ENCODE results near the gene CFAP46. TPM values are rescaled to one million over a fixed set of nuclear protein-coding genes. Genes with fewer than 3 reads are reported as not detected.
"Not testable (repeated sequence)": the region's sequence is repeated elsewhere in the genome, so short reads cannot be mapped to it uniquely, and the experiment has no call there.

Gene CFAP46
- total and polyA plus RNA-seq, 10 of the 15 experiments (the other 5 are each of a cell fraction or from before 2014, with no cell fraction given) = 0.01 to 0.18 (median 0.03) TPM; not detected in 7

DNA sequence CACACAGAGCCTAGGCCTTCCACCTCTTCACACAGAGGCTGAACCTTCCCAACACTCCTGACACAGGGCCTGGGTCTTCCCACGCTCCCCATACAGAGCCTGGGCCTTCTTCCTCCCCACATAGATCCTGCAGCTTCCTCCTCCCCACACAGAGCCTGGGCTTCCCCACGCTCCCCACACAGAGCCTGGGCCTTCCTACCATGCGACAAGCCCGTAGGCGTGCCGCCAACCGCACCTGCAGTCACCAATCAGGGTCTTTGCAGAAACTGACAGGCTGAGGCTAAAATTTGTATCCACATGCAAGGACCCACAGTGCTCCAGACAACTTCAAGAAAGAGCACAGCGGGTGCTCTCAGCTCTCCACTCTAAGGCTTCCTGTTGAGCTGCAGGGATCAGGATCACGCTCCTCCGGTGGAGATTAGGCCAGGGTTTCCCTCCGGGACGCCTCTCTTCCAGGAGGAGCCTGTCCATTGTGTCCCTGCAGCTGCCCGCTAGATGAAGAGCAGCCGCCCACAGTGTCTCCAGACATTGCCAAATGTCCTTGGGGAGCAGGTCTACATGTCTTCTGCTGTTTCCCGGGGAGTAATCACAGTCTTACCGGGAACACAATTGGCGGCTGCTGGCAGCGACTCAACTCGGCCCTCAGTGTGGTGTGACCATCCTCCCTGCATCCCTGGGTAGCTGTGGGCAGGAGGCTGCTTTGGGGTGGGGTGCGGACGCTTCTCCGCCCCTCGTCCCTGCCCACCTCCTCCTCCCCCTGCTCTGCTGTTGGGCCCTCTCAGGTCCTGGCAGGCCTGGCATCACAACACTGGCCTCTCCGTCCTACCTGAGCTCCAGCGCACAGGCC lies 9.7 kb downstream of the CFAP46 start:
- Histone ChIP-seq H3K4me2 (ENCODE audit: control insufficient read depth, insufficient read depth) (no peak overlapping the region), H4K20me1 (ENCODE audit: control insufficient read depth, insufficient read depth) (no peaks in the 10 kb centered on the region), H3K27me3 (replicated peaks in 1 of 2; ENCODE audit: control insufficient read depth in 2 of 2, insufficient read depth in 2 of 2, low read length in 1 of 2) (no peaks in the 10 kb centered on the region), H3K9me3 (replicated peaks; ENCODE audit: control insufficient read depth, insufficient read depth, low read length) (no peaks in the 10 kb centered on the region; the same call in 2 of the 3 replicates), H3K9ac (ENCODE audit: control insufficient read depth, insufficient read depth, low read length) (no peak overlapping the region), H3K27ac (ENCODE audit: control insufficient read depth, insufficient read depth) (no peak overlapping the region), H3K4me1 (ENCODE audit: control insufficient read depth, insufficient read depth, low read length) (peaks cover 3% of the 10 kb centered on the region; the same call in 1 of the 2 replicates), H3K79me2 (ENCODE audit: control insufficient read depth, insufficient read depth, low read length) (no peaks in the 10 kb centered on the region), H3K4me3 (no peak overlapping the region), H3K36me3 (ENCODE audit: control insufficient read depth in 2 of 2, insufficient read depth in 2 of 2, low read length in 1 of 2) (no peaks in the 10 kb centered on the region), H2AFZ (ENCODE audit: control insufficient read depth, low read depth, low read length) (no peak overlapping the region)
- ChIA-PET POLR2A (no interaction called here), CTCF (no interaction called here), SMC1A (ENCODE audit: uncharacterized antibody, unreplicated experiment) (no interaction called here), RAD21 (ENCODE audit: unreplicated experiment) (no interaction called here)
- FAIRE-seq = no peak
- 50% methylated on average over 21 of the region's 25 CpGs for WGBS (ENCODE audit: insufficient coverage, insufficient replicate concordance, low lambda C conversion rate, missing lambda C conversion rate)
- DNase-seq (ENCODE audit: low read depth, low spot score) = no peak
- ATAC-seq = peak; percentile 34; the same call in 1 of the 3 replicates
- intact Hi-C loops (cut with micrococcal nuclease; ENCODE audit: unreplicated experiment) = no loop called here
- TF ChIP-seq RBBP5 (conservative IDR thresholded peaks at IDR 0.05) (no peak), NRF1 (conservative IDR thresholded peaks at IDR 0.05; ENCODE audit: low read depth, low read length) (no peak), RUNX3 (IDR thresholded peaks at IDR 0.05; ENCODE audit: low read length) (peak; percentile 44)
- BruUV-seq (replicated peaks) = no TSS peak
- in situ Hi-C loops (cut with MboI) = no loop called here

GRCh38 chr10:132931258-132932250 lies 10.8 kb downstream of the CFAP46 start:
- BruUV-seq (replicated peaks); H3K4me1 ChIP-seq (ENCODE audit: control insufficient read depth, insufficient read depth, low read length); SMC1A ChIA-PET (ENCODE audit: uncharacterized antibody, unreplicated experiment); H3K27me3 ChIP-seq (replicated peaks in 1 of 2; ENCODE audit: control insufficient read depth in 2 of 2, insufficient read depth in 2 of 2, low read length in 1 of 2); H3K9ac ChIP-seq (ENCODE audit: control insufficient read depth, insufficient read depth, low read length); H3K79me2 ChIP-seq (ENCODE audit: control insufficient read depth, insufficient read depth, low read length); intact Hi-C loops (cut with micrococcal nuclease; ENCODE audit: unreplicated experiment); CTCF ChIA-PET; POLR2A ChIA-PET; H3K4me3 ChIP-seq; H3K9me3 ChIP-seq (replicated peaks; ENCODE audit: control insufficient read depth, insufficient read depth, low read length); FAIRE-seq; H3K36me3 ChIP-seq (ENCODE audit: control insufficient read depth in 2 of 2, insufficient read depth in 2 of 2, low read length in 1 of 2); H4K20me1 ChIP-seq (ENCODE audit: control insufficient read depth, insufficient read depth); RAD21 ChIA-PET (ENCODE audit: unreplicated experiment); in situ Hi-C loops (cut with MboI); H3K4me2 ChIP-seq (ENCODE audit: control insufficient read depth, insufficient read depth); DNase-seq (ENCODE audit: low read depth, low spot score): not testable (repeated sequence)
- Histone ChIP-seq H2AFZ (ENCODE audit: control insufficient read depth, low read depth, low read length) (peak overlapping the region; percentile 29; the same call in 1 of the 2 replicates), H3K27ac (ENCODE audit: control insufficient read depth, insufficient read depth) (peak overlapping the region; percentile 48)
- ATAC-seq = peak; percentile 39
- 7% methylated on average over 5 of the region's 6 CpGs for WGBS (ENCODE audit: insufficient coverage, insufficient replicate concordance, low lambda C conversion rate, missing lambda C conversion rate)

DNA sequence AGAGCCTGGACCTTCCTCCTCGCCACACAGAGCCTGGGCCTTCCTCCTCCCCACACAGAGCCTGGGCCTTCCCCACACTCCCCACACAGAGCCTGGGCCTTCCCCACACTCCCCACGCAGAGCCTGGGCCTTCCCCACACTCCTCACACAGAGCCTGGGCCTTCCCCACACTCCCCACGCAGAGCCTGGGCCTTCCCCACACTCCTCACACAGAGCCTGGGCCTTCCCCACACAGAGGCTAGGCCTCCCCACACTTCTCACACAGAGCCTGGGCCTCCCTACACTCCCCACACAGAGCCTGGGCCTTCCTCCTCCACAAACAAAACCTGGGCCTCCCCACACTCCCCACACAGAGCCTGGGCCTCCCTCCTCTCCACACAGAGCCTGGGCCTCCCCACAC lies 11.7 kb downstream of the CFAP46 start:
- H3K79me2 ChIP-seq (ENCODE audit: control insufficient read depth, insufficient read depth, low read length); H2AFZ ChIP-seq (ENCODE audit: control insufficient read depth, low read depth, low read length); CTCF ChIA-PET; ATAC-seq; H3K4me3 ChIP-seq; H3K27me3 ChIP-seq (replicated peaks in 1 of 2; ENCODE audit: control insufficient read depth in 2 of 2, insufficient read depth in 2 of 2, low read length in 1 of 2); H3K27ac ChIP-seq (ENCODE audit: control insufficient read depth, insufficient read depth); SMC1A ChIA-PET (ENCODE audit: uncharacterized antibody, unreplicated experiment); BruUV-seq (replicated peaks); H4K20me1 ChIP-seq (ENCODE audit: control insufficient read depth, insufficient read depth); in situ Hi-C loops (cut with MboI); FAIRE-seq; H3K4me2 ChIP-seq (ENCODE audit: control insufficient read depth, insufficient read depth); H3K9ac ChIP-seq (ENCODE audit: control insufficient read depth, insufficient read depth, low read length); intact Hi-C loops (cut with micrococcal nuclease; ENCODE audit: unreplicated experiment); H3K9me3 ChIP-seq (replicated peaks; ENCODE audit: control insufficient read depth, insufficient read depth, low read length); H3K36me3 ChIP-seq (ENCODE audit: control insufficient read depth in 2 of 2, insufficient read depth in 2 of 2, low read length in 1 of 2); POLR2A ChIA-PET; RAD21 ChIA-PET (ENCODE audit: unreplicated experiment); H3K4me1 ChIP-seq (ENCODE audit: control insufficient read depth, insufficient read depth, low read length); DNase-seq (ENCODE audit: low read depth, low spot score): not testable (repeated sequence)
- WGBS (ENCODE audit: insufficient coverage, insufficient replicate concordance, low lambda C conversion rate, missing lambda C conversion rate) = no CpG with 5 or more reads among the region's 3 CpGs
